Heart left ventricle (tissue), 16 donors: ENCODE measurements around the gene SNAPC2. TPM values are rescaled to one million over a fixed set of nuclear protein-coding genes. Genes with fewer than 3 reads are reported as not detected.
"Not testable (repeated sequence)": the region's sequence is repeated elsewhere in the genome, so short reads cannot be mapped to it uniquely, and the experiment has no call there.

Experiments used
- ATAC-seq, 4 donors: fragments of 200-7000 bp; cut with Tn5 transposase; one replicate each; pipeline ENCODE4 v1.9.1; 2020 to 2022; ENCODE audit warnings: moderate library complexity in 4 of 4, mild to moderate bottlenecking in 3 of 4, moderate number of reproducible peaks in 1 of 4
- DNase-seq, 5 donors: peaks; one replicate each; pipeline ENCODE4 v3.0.0-alpha.2; 2020
- H3K27ac ChIP-seq, 12 donors: fragments of 200-600 bp; sonication (generic) in 4 of 12; one replicate each; pipeline versions ENCODE4 v1.5.0 to v1.8.0; 2016 to 2022; ENCODE audit warnings: mild to moderate bottlenecking in 2 of 12
- H3K27me3 ChIP-seq, 9 donors: fragments of 200-600 bp; sonication (generic) in 2 of 9; one replicate each; pipeline versions ENCODE4 v1.5.1 to v1.8.0; 2016 to 2022; ENCODE audit warnings: mild to moderate bottlenecking in 3 of 9
- H3K36me3 ChIP-seq, 9 donors: fragments of 200-600 bp; sonication (generic) in 2 of 9; one replicate each; pipeline versions ENCODE4 v1.5.0 to v1.8.0; 2018 to 2022; ENCODE audit warnings: mild to moderate bottlenecking in 2 of 9
- H3K4me1 ChIP-seq, 12 donors: fragments of 200-600 bp; sonication (generic) in 4 of 12; one replicate each; pipeline versions ENCODE4 v1.5.0 to v1.8.0; 2016 to 2022; ENCODE audit warnings: mild to moderate bottlenecking in 3 of 12
- H3K4me3 ChIP-seq, 12 donors: fragments of 200-600 bp; sonication (generic) in 4 of 12; one replicate each; pipeline versions ENCODE4 v1.5.0 to v1.8.0; 2017 to 2022; ENCODE audit warnings: mild to moderate bottlenecking in 9 of 12, moderate library complexity in 4 of 12
- H3K9me3 ChIP-seq, 12 donors: fragments of 200-600 bp; sonication (generic) in 4 of 12; one replicate each; pipeline versions ENCODE4 v1.5.0 to v1.8.0; 2016 to 2022; ENCODE audit warnings: mild to moderate bottlenecking in 1 of 12
- CTCF ChIP-seq, 12 donors: fragments of 200-600 bp; sonication (generic) in 4 of 12; IDR thresholded peaks; one replicate each; pipeline versions ENCODE4 v1.5.0 to v1.8.0; 2018 to 2022; ENCODE audit warnings: antibody characterized with exemption in 12 of 12, mild to moderate bottlenecking in 5 of 12
- POLR2A ChIP-seq, 2 donors: fragments of 450-650 bp; IDR thresholded peaks; one replicate each; pipeline ENCODE4 v1.6.1; 2017; ENCODE audit warnings: antibody characterized with exemption in 2 of 2, mild to moderate bottlenecking in 2 of 2, moderate library complexity in 2 of 2
- WGBS, 4 donors: extraction: QIAGEN DNeasy Blood & Tissue Kit in 2 of 4; methylation state at CpG; one replicate each; pipeline versions ENCODE4 v1.1.5 to v1.1.7; 2013 to 2018; 5-methylcytosine and 5-hydroxymethylcytosine counted together
- intact Hi-C, 10 donors: fragments of 100-400 bp; cut with DNase I; formaldehyde crosslinking; loops; one replicate each; pipeline versions ENCODE4 v1.11.1 to v1.14.2; 2022
- polyA plus RNA-seq, 2 donors: library from polyadenylated mRNA; stranded (reverse); fragments of 200-250 nt; gene quantifications; one replicate each; pipeline ENCODE4 v1.2.3, GENCODE V29; 2013
- total RNA-seq, 9 donors: library from RNA; depleted of rRNA in 2 of 9; stranded (reverse); fragments of >200 nt in 2 of 9; fragmentation: NEBNext Ultra II Directional in 3 of 9; extraction: Animal tissue kit (Norgen Biotek cat#: 25700) in 3 of 9; gene quantifications; one replicate each; pipeline versions ENCODE4 v1.1.0 to v1.2.4, GENCODE V29; 2016 to 2023
- donor health status: ischemic (EF 13 %, LVEDD 7.1; RV severe dilation, severe dysfunction).
- donor health status: healthy with polysubstance abuse.
- donor health status: DM: no; HTN: yes; CAD: no.
- donor health status: DM: no; HTN: no; CAD: no.
- donor health status: ischemic (EF 25% LVEDD 6.9; RV normal size, moderate dysfunction).
- donor health status: ischemic (EF 25% LVEDD 5.7; RV mildly dilated, moderate dysfunction).
- donor health status: healthy.
- donor health status: DM: yes; HTN: yes; CAD: no.
- donor health status: ischemic (EF 35%, LVEDD 5.7; RV mildly dilated, moderate dysfunction).
- donor health status: nonischemic (EF 11% LVEDD 7.7; RV severe dilation, severe dysfunction).
- donor health status: DM: yes; HTN: yes; CAD: no.
- donor health status: PGD.
- donor health status: ischemic (EF 29% LVEDD 5.4; RV normal size, mild dysfunction).
- donor health status: nonischemic (EF 23%, LVEDD 6.1; RV moderate dilation, normal function).

SNAPC2 gene
- total and polyA plus RNA-seq, 11 donors, result 6.8 to 28.9 (median 10.4) TPM

GRCh38 chr19:7888145-7888825 lies 31.9 kb upstream of the SNAPC2 start, which contains the start of gene LRRC8E:
TSS of gene LRRC8E (plus strand) at chr19:7888510. CDS start at chr19:7895604, 7,094 bp downstream.
- peak in 2 of 5 donors; percentile 25 to 56 for DNase-seq
- peak in 3 of 4 donors; percentile 52 to 93 (median 85) for ATAC-seq
- peaks cover 0 to 7% (median 0%) of the 10 kb centered on the region in 12 donors for H3K4me1 ChIP-seq
- no peaks in the 10 kb centered on the region for H3K36me3 ChIP-seq
- peak within 1 kb of the TSS; percentile 1 to 52 (median 36) for H3K4me3 ChIP-seq
- intact Hi-C loops, result no loop called here
- 9 to 35% (median 15%) methylated on average over 9 to 53 of the region's 53 CpGs for WGBS, 4 donors
- H3K9me3 ChIP-seq, result no peaks in the 10 kb centered on the region
- H3K27me3 ChIP-seq, result peaks cover 4 to 34% (median 10%) of the 10 kb centered on the region in 9 donors
- no peak within 1 kb of the TSS for H3K27ac ChIP-seq
- TF ChIP-seq CTCF (IDR thresholded peaks at IDR 0.05) (no peak), POLR2A (IDR thresholded peaks at IDR 0.05) (no peak)

- no peak for ATAC-seq
- intact Hi-C loops, result no loop called here
Observed at GRCh38 chr19:7888826-7889217, 31.3 kb upstream of the SNAPC2 start.

DNA sequence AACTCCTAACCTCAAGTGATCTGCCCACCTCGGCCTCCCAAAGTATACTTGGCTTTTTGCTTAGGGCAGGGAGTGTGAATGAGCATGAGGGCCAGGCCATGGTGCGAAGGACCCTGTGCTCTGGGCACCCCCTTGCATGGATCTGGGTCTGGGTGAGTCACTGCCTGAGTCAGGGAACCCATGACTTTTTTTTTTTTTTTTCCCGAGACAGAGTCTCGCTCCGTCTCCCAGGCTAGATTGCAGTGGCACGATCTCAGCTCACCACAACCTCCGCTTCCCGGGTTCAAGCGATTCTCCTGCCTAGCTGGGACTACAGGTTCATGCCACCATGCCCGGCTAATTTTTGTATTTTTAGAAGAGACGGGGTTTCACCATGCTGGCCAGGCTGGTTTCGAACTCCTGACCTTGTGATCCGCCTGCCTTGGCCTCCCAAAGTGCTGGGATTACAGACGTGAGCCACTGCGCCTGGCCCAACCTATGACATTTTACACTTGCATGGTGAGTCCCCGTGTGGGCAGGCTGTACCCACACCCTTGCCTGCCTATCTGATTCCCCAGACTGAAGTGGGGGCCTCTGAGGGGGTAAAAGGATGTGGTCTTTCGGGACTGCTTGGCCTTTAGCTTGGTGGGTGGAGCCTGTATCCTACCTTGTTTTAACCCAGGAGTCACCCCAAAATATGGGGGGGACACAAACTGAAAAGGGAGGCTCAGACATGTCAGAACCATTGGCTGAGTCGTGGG lies 26.6 kb upstream of the SNAPC2 start:
- H3K27ac ChIP-seq, DNase-seq, H3K36me3 ChIP-seq, H3K9me3 ChIP-seq, intact Hi-C loops, H3K4me3 ChIP-seq, ATAC-seq, H3K4me1 ChIP-seq: not testable (repeated sequence)
- H3K27me3 ChIP-seq, result peaks cover 0 to 35% (median 3%) of the 10 kb centered on the region in 9 donors
- WGBS, 4 donors, result 82 to 84% (median 83%) methylated on average over 18 of the region's 18 CpGs

More at GRCh38 chr19:7888826-7889217, 31.3 kb upstream of the SNAPC2 start:
- no peaks in the 10 kb centered on the region for H3K9me3 ChIP-seq
- DNase-seq, result no peak
- 51 to 80% (median 77%) methylated on average over 3 to 8 of the region's 8 CpGs for WGBS, 4 donors
- peak overlapping the region in 10 of 12 donors; percentile 1 to 52 (median 39) for H3K4me3 ChIP-seq
- peaks cover 4 to 38% (median 10%) of the 10 kb centered on the region in 9 donors for H3K27me3 ChIP-seq
- no peaks in the 10 kb centered on the region for H3K36me3 ChIP-seq
- no peak overlapping the region for H3K27ac ChIP-seq
- peaks cover 0 to 7% (median 0%) of the 10 kb centered on the region in 12 donors for H3K4me1 ChIP-seq
- TF ChIP-seq POLR2A (IDR thresholded peaks at IDR 0.05) (no peak), CTCF (IDR thresholded peaks at IDR 0.05) (no peak)

DNA sequence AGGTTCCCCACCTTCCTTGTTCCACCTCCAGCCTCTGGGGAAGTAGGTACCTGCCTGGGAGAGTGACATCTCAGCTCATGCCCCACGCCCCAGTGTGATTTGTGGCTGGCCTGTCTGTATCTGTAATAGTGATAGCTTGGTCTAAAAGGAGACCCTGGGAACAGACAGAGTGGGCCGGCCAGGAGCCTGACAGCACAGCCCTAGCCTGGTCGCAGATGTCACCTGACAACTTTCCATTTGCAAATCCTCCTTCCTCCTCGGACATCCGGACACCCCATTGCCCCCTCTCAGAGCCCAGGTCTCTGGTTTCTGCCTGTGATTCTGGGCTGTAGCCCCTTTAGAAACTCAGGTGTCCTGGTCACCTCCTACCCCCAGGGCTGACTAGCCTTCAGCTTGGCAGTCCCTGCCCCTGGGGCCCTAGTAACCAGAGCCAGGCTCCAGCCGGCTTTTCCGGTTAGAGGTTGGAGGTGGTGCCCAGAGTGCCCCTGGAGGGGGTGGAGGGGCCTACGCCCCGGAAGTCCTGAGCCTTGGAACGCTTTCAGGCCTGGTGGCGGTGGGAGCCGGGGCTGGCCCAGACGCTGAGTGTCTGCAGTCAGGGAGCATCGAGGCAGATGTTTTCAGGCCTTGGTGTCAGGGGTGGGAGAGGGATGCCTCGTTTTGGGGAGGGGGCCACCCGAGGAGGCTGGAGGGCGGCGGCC lies 25.4 kb upstream of the SNAPC2 start:
- H3K27me3 ChIP-seq, result peaks cover 0 to 31% (median 0%) of the 10 kb centered on the region in 9 donors
- no peaks in the 10 kb centered on the region for H3K36me3 ChIP-seq
- no peak overlapping the region for H3K4me3 ChIP-seq
- DNase-seq, result no peak
- ATAC-seq, result peak in 2 of 4 donors; percentile 11 to 16
- H3K9me3 ChIP-seq, result no peaks in the 10 kb centered on the region
- TF ChIP-seq CTCF (IDR thresholded peaks at IDR 0.05) (no peak), POLR2A (IDR thresholded peaks at IDR 0.05) (no peak)
- H3K4me1 ChIP-seq, result no peaks in the 10 kb centered on the region
- intact Hi-C loops, result no loop called here
- no peak overlapping the region for H3K27ac ChIP-seq
- WGBS, 4 donors, result 58 to 67% (median 63%) methylated on average over 17 to 18 of the region's 18 CpGs
